ENCODE measurements around the gene UAP1L1.

GRCh38 chr9:137126786-137127185 lies 49.5 kb downstream of the UAP1L1 start:
- TF ChIP-seq CTCF (IDR thresholded peaks at IDR 0.05; ENCODE audit: control extremely low read depth in 1 of 3, insufficient read depth in 1 of 3, low read depth in 1 of 3, low read length in 3 of 3), result no peak
- no peak for TF ChIP-seq POLR2AphosphoS5 (IDR thresholded peaks at IDR 0.05; ENCODE audit: low read depth, low read length)
- no peak for TF ChIP-seq BRCA1 (IDR thresholded peaks at IDR 0.05; ENCODE audit: low read depth, low read length)
- TF ChIP-seq EGR1 (IDR thresholded peaks at IDR 0.05; ENCODE audit: borderline replicate concordance, low read depth, low read length), result no peak
- TF ChIP-seq TEAD4 (IDR thresholded peaks at IDR 0.05; ENCODE audit: low read depth, low read length), result no peak
- TF ChIP-seq ZNF274 (IDR thresholded peaks at IDR 0.05; ENCODE audit: borderline replicate concordance, extremely low read depth, low read length), result no peak
- no peak for TF ChIP-seq CREB1 (IDR thresholded peaks at IDR 0.05)
- TF ChIP-seq RFX5 (IDR thresholded peaks at IDR 0.05; ENCODE audit: borderline replicate concordance, low read depth, low read length), result no peak
- TF ChIP-seq POLR2A (IDR thresholded peaks at IDR 0.05; ENCODE audit: control extremely low read depth in 1 of 2, low read depth in 2 of 2, low read length in 2 of 2), result no peak
- no peak for TF ChIP-seq ATF2 (IDR thresholded peaks at IDR 0.05; ENCODE audit: low read length)
- TF ChIP-seq PHF8 (conservative IDR thresholded peaks at IDR 0.05; ENCODE audit: low read depth, low read length), result no peak
- no peak for TF ChIP-seq EZH2 (IDR thresholded peaks at IDR 0.05; ENCODE audit: low read depth, low read length, severe bottlenecking)
- no peak for TF ChIP-seq CHD2 (IDR thresholded peaks at IDR 0.05; ENCODE audit: low read length)
- no peak for TF ChIP-seq EP300 (IDR thresholded peaks at IDR 0.05; ENCODE audit: borderline replicate concordance in 1 of 2, low read depth in 2 of 2, low read length in 2 of 2)
